IMR-90 (cell line): ENCODE data around the gene SIM1. TPM values are rescaled to one million over a fixed set of nuclear protein-coding genes. Genes with fewer than 3 reads are reported as not detected.

ENCODE experiments used
- BHLHE40 ChIP-seq: fragments of 150-350 bp; IDR thresholded peaks from 2 replicates; pipeline ENCODE4 v1.6.1; 2016; ENCODE audit warnings: mild to moderate bottlenecking, low read depth, low read length
- CTCF ChIP-seq: conservative IDR thresholded peaks from 2 replicates; pipeline ENCODE4 v1.5.1; 2012; ENCODE audit warnings: mild to moderate bottlenecking, low read depth, low read length, improper control_type of control experiment
- MAFK ChIP-seq: IDR thresholded peaks from 2 replicates; pipeline ENCODE4 v1.6.1; 2012; ENCODE audit warnings: low read depth, low read length, improper control_type of control experiment
- MAZ ChIP-seq: IDR thresholded peaks from 2 replicates; pipeline ENCODE4 v1.6.1; 2012; ENCODE audit warnings: low read depth, mild to moderate bottlenecking, low read length, improper control_type of control experiment, moderate library complexity, borderline replicate concordance
- MXI1 ChIP-seq: IDR thresholded peaks from 2 replicates; pipeline ENCODE4 v1.6.1; 2012; ENCODE audit warnings: low read depth, mild to moderate bottlenecking, low read length, moderate library complexity, borderline replicate concordance
- POLR2A ChIP-seq: IDR thresholded peaks from 2 replicates; pipeline ENCODE4 v1.6.1; 2012; ENCODE audit warnings: mild to moderate bottlenecking, low read depth, low read length
- SMC3 ChIP-seq: fragments of 150-350 bp; IDR thresholded peaks from 2 replicates; pipeline ENCODE4 v1.6.1; 2016; ENCODE audit warnings: low read depth, mild to moderate bottlenecking, antibody characterized with exemption, low read length, moderate library complexity
- polyA plus RNA-seq, 3 experiments: library from polyadenylated mRNA; depleted of rRNA; stranded (reverse); fragments of >200 nt; gene quantifications; 2 replicates each; pipeline ENCODE4 v1.2.3, GENCODE V29; 2012; ENCODE audit warnings: low replicate concordance in 1 of 3
- total RNA-seq: library from RNA; depleted of rRNA; stranded (reverse); fragments of >200 nt; gene quantifications from 2 replicates; pipeline ENCODE4 v1.2.3, GENCODE V29; 2012

Gene SIM1
- total and polyA plus RNA-seq, 2 of the 4 experiments (the other 2 are of a cell fraction): not detected

GRCh38 chr6:100455230-100456124 lies 9.2 kb downstream of the SIM1 start (continued):
- TF ChIP-seq CTCF: no peak
- TF ChIP-seq MAZ: no peak
- TF ChIP-seq MXI1: no peak
- no peak for TF ChIP-seq MAFK
- no peak for TF ChIP-seq BHLHE40
- TF ChIP-seq SMC3: no peak
- no peak for TF ChIP-seq POLR2A
